Measurements from ENCODE around the gene LRRC71. TPM values are rescaled to one million over a fixed set of nuclear protein-coding genes. Genes with fewer than 3 reads are reported as not detected.

Gene LRRC71
- total and polyA plus RNA-seq, 2 of the 8 experiments (the other 6 are each of a cell fraction or from before 2014, with no cell fraction given), result 0.05 TPM; not detected in 1

- POLR2A ChIA-PET (ENCODE audit: partially characterized antibody), result interaction anchor here (1.1 kb wide), 1 partner anchor 22 kb away, joined by 3 read pairs; no protein-coding TSS in a partner anchor
- Histone ChIP-seq H2BK15ac (ENCODE audit: low read length) (no peak overlapping the region), H3K36me3 (ENCODE audit: control insufficient read depth in 2 of 4, insufficient read depth in 4 of 4, low read length in 3 of 4) (peaks cover 19 to 74% (median 55%) of the 10 kb centered on the region in 4 experiments; a peak in 7 of 8 replicates), H2BK20ac (ENCODE audit: low read length) (no peak overlapping the region), H3K9me3 (ENCODE audit: insufficient read depth in 2 of 2, low read depth in 1 of 2, low read length in 1 of 2) (no peaks in the 10 kb centered on the region), H3K18ac (ENCODE audit: extremely low read depth, low read length) (no peak overlapping the region), H2AFZ (ENCODE audit: low read length) (no peak overlapping the region), H3K4me2 (ENCODE audit: insufficient read depth in 1 of 2, low read depth in 2 of 2, low read length in 2 of 2) (no peak overlapping the region), H3K27ac (ENCODE audit: low read depth, low read length) (no peak overlapping the region), H3K23ac (ENCODE audit: insufficient read length) (no peak overlapping the region), H3K4ac (replicated peaks; ENCODE audit: insufficient read length, low read depth, low read length) (no peak overlapping the region), H4K5ac (ENCODE audit: insufficient read length, low read depth, low read length) (no peak overlapping the region), H2AK5ac (ENCODE audit: low read depth, low read length) (no peak overlapping the region), H3K4me1 (replicated peaks in 1 of 4; ENCODE audit: control insufficient read depth in 3 of 4, insufficient read depth in 4 of 4, low read length in 3 of 4) (no peaks in the 10 kb centered on the region), H3K79me2 (ENCODE audit: control insufficient read depth in 1 of 2, insufficient read depth in 2 of 2, low read length in 2 of 2) (no peaks in the 10 kb centered on the region), H3K56ac (replicated peaks; ENCODE audit: insufficient read length, low read depth, low read length) (no peak overlapping the region), H3K23me2 (ENCODE audit: low read depth, low read length) (no peaks in the 10 kb centered on the region), H3K27me3 (replicated peaks in 1 of 4; ENCODE audit: control insufficient read depth in 3 of 4, extremely low read depth in 1 of 4, insufficient read depth in 3 of 4, low read length in 3 of 4) (no peaks in the 10 kb centered on the region), H3K9ac (replicated peaks in 1 of 4; ENCODE audit: extremely low read depth in 1 of 4, low read depth in 3 of 4, low read length in 3 of 4) (no peak overlapping the region), H3K4me3 (ENCODE audit: extremely low read depth in 1 of 4, insufficient read depth in 2 of 4, low read depth in 3 of 4, low read length in 4 of 4) (no peak overlapping the region), H2BK12ac (ENCODE audit: low read depth, low read length) (no peak overlapping the region), H4K20me1 (replicated peaks in 1 of 2; ENCODE audit: control insufficient read depth in 1 of 2, insufficient read depth in 2 of 2, low read length in 2 of 2) (no peaks in the 10 kb centered on the region), H3K14ac (ENCODE audit: insufficient read length) (no peak overlapping the region), H2BK5ac (ENCODE audit: low read depth, low read length) (no peak overlapping the region), H4K91ac (replicated peaks; ENCODE audit: insufficient read length, low read length) (no peak overlapping the region), H4K8ac (ENCODE audit: extremely low read depth, insufficient read depth, low read length) (no peak overlapping the region), H2BK120ac (replicated peaks; ENCODE audit: low read depth, low read length) (no peak overlapping the region), H3K79me1 (ENCODE audit: low read depth, low read length) (no peaks in the 10 kb centered on the region)
- DNase-seq (ENCODE audit: low read depth in 1 of 2, low spot score in 2 of 2) (no peak), FAIRE-seq (no peak)
- WGBS, 2 experiments (ENCODE audit: extremely low coverage in 1 of 2, insufficient coverage in 1 of 2, insufficient read length in 1 of 2, insufficient replicate concordance in 2 of 2, low coverage in 1 of 2, low lambda C conversion rate in 2 of 2, missing lambda C conversion rate in 1 of 2), result 86% methylated on average over 2 of the region's 2 CpGs; no CpG with 5 or more reads in 1 of the 2 experiments
- CTCF ChIA-PET (ENCODE audit: partially characterized antibody), result interaction anchor here (1.0 to 4.0 kb wide), 8 partner anchors 8 to 199 kb away, joined by 3 to 31 read pairs (median 6); no protein-coding TSS in a partner anchor
These were observed 37.8 kb downstream of the LRRC71 start for GRCh38 chr1:156958247-156958714.
